Activated T-cell treated with anti-CD3 and anti-CD28 coated beads for 24 hours (primary cell): ENCODE results near the gene CABP7.
"Not testable (repeated sequence)": the region's sequence is repeated elsewhere in the genome, so short reads cannot be mapped to it uniquely, and the experiment has no call there.

Experiments used
- DNase-seq: peaks from one replicate; pipeline ENCODE4 v3.0.0-alpha.2; 2020; ENCODE audit warnings: low read depth

The CABP7 gene

DNA sequence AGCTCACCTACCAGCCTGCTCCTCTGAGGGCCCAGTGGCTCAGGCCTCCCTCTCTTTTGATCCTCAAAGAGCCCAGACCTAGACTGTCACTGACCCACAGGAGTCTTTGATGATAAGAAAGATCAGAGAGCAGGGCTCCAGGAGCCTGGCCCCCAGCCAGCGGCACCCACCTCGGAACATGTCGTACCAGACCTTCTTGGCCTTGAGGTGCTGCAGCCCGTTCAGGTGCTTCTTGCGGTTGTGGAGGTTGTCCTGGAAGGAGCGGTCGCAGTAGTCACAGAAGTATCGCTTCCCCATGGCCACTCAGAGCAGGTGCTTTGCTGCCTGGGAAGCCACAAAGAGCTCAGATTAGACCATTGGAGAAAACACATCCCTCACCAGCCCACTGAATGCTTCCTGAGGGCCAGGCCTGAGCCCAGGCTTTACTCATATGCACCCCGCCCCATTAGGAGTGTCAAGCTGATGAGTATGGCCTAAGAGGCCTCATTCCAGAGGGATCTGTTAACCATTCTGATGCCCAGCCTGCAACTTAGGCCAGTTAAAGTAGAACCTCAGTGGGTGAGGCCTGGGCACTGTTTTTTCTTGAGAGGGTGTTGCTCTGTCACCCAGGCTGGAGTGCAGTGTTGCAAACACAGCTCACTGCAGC, 28.6 kb downstream of the CABP7 start:
- no peak for DNase-seq

- no peak for DNase-seq
These were observed 30.2 kb downstream of the CABP7 start for GRCh38 chr22:29750029-29750428.

DNA sequence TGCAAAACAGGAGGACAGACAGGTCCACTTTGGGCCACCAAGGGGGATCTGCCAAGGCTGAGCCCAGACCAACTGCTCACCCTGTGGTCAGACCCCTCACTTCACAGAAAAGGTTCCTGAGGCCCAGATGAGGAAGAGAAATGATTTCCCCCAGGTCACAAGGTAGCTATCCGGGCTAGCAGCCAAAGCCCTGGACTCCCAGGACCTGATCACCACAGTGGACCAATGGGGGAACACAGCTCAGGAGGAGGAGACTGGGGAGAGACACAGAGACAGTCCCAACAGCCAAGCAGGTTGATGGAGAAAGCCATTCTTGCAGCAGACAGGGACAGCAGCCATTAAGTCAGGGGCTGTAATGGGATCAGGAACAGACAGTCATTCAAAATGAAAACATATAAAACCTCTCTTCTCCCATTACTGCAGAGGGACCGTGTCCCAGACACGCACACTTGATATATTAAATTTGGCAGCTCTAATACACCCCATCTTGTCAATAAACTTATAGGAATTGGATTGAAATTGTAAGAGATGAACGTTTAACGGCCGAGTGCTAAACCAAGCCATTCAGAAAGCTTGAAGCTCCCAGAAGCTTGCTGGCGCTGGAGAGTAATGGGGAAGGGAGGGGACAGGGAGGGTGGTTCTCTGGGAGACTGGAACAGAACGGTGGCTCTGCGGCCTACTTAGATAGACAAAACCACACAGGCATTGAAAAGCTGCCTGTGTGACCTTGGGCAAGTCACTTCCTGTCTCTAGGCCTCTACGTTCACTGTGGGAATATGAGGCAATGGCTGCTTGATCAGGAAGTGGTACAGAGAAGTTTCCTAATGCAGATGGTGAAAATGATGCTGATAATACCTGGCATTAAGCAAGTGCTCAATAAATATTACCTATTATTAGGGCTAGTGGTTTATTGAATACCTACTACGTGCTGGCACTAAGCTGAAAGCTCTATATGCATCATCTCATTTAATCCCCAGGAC, 31.0 kb downstream of the CABP7 start:
- no peak for DNase-seq

- DNase-seq, result no peak
These were observed 31.9 kb downstream of the CABP7 start for GRCh38 chr22:29751669-29752068.

DNA sequence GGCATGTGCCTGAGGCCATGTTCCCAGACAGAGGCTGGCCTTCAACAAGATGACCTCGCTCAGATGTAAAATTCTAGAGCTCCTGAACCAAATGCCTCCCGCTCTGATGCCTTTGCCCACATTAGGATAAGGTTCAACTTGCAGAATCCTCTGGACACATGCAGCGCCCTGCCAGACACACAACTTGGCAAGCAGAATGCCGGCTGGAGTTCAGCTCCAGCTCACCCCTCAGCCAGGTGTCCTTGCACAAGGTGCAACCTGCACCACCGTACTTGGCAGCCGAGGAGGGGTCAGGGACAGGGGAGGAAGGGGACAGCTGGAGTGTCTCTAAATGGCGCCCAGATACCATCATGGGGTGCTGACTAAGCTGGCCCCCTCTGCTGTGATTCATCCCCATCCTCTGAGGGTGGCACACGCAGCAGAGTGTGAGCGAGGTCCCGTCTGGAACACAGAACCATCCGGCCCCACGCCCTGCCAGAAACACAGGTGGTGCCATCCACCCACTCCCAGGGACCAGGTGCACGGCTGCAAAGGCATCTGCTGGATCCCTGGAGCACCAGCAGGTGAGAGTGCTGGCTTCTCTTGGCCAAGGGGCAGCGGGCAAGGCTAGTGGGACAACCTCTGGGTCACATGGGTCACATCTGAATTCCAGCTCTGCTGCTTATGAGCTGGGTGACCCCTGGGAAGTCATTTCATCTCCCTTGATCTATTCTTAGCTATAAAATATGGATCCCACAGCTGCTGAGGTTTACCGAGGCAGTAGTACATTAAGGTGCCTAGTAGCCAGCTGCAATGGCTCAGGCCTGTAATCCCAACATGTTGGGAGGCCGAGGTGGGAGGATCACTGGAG, 34.2 kb downstream of the CABP7 start:
- DNase-seq, result no peak

DNA sequence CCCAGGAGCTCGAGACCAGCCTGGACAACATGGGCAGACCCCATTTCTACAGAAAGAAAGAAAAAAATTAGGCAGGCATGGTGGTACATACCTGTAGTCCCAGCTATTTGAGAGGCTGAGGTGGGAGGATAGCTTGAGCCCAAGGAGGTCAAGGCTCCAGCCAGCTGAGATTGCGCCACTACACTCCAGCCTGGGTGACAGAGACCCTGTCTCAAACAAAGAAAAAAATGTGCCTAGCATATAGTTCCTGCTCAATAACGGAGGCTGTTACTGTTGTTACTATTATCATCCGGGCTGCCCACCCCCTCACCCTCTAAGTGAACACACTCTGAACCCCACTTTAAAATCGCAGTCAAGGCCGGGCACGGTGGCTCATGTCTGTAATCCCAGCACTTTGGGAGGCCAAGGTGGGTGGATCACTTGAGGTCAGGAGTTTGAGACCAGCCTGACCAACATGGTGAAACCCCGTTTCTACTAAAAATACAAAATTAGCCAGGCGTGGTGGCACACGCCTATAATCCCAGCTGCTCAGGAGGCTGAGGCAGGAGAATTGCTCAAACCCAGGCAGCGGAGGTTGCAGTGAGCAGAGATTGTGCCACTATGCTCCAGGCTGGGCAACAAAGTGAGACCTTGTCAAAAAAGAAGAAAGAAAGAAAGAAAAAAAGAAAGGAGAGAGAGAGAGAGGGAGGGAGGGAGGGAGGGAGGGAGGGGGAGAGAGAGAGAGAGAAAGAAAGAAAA, 35.0 kb downstream of the CABP7 start:
- DNase-seq, result not testable (repeated sequence)

DNA sequence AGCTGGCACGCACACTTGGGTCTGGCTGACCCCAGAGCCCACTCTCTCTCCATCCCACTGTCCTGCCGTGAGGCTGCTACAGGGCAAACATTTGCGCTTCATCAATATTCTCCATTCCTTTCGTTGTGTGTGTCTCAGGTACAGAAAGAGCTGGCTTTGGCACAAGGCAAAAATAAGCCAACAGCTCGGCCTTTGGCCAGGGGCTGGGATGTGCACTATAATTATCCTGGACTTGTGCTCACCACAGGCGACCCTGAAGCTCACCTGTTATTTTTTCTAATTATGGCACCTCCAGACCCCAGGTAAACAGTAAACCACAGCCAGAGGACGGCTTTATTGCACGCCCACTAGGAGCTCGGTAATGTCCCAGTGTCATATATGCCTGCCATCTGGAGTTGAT, 36.1 kb downstream of the CABP7 start:
- DNase-seq, result no peak

- DNase-seq, result no peak
These were observed 36.5 kb downstream of the CABP7 start for GRCh38 chr22:29756341-29756740.

GRCh38 chr22:29757096-29757495, 37.3 kb downstream of the CABP7 start:
- no peak for DNase-seq

DNA sequence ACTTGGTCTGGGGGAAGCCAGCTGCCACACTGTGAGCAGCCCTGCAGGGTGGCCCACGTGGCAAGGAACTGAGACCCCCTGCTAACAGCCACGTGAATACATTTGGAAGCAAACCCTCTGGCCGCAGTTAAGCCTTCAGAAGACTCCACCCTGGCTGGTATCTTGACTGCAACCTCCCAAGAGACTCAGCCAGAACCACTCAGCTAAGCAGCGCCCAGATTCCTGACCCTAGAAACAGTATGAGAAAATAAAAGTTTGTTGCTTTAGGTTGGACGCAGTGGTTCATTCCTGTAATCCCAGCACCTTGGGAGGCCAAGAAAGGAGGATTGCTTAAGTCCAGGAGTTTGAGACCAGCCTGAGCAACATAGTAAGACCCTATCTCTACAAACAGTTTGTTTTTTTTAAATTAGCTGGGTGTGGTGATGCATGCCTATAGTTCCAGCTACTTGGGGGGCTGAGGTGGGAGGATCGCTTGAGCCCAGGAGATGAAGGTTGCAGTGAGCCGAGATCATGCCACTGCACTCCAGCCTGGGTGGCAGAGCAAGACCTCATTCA, 38.3 kb downstream of the CABP7 start:
- DNase-seq, result no peak

DNA sequence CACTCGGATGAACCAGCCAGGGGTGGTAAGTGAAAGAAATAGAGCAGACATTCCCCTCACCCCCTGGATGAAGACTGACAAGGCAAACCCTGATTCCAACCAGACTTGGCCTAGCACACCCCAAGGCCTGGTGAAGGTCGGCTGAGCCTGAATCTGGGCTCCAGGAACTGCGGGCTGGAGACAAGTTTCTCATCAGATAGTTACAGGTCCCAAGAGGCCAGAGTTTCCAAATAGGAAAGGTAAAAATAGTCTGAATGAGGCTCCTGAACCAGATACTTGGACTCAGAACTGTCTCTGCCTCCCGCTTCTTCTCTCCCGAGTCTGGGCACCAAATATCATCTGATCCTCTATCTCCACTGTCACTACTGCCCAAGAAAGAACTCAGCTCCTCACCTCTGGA, 39.2 kb downstream of the CABP7 start:
- no peak for DNase-seq

DNA sequence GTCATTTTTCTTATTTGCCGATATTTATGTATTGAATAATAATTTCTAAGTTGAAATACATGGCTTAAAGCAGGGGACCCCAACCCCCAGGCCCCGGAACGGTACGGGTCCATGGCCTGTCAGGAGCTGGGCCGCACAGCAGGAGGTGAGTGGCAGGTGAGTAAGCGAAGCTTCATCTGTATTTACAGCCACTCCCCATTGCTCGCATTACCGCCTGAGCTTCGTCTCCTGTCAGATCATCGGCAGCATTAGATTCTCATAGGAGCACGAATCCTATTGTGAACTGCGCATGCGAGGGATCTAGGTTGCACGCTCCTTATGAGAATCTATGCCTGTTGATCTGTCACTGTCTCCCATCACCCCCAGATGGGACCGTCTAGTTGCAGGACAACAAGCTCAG, 42.5 kb downstream of the CABP7 start:
- no peak for DNase-seq

DNA sequence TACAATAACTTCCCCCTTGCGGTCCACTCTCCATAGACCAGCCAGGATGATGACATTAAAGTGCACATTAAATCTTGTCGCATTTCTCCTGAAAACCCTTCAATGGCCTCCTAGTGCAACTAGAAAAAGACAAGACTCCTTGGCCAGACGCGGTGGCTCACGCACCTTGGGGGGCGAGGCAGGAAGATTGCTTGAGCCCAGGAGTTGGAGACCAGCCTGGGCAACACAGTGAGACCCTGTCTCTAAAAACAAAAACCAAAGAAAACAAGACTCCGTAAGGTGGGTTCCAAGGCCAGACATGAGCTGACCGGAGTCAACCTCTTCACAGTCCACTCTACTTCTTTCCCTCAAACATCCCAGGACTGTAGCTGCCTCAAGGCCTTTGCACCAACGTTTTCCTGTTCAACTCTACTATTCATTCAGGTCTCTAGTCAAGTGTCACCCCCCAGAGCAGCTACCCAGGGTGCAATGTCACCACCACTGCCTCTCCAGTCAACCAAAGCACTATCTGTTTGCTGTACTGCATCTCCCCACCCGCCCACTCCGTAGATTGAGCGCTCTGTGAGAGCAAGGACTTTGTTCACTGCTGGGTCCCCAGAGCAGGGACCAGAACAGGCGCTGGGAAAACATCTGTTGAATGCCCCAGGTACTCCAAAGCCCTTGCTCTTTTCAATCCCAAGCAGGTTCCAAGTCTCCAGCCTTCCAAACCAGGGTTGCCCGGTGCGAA, 46.3 kb downstream of the CABP7 start:
- DNase-seq, result no peak

DNA sequence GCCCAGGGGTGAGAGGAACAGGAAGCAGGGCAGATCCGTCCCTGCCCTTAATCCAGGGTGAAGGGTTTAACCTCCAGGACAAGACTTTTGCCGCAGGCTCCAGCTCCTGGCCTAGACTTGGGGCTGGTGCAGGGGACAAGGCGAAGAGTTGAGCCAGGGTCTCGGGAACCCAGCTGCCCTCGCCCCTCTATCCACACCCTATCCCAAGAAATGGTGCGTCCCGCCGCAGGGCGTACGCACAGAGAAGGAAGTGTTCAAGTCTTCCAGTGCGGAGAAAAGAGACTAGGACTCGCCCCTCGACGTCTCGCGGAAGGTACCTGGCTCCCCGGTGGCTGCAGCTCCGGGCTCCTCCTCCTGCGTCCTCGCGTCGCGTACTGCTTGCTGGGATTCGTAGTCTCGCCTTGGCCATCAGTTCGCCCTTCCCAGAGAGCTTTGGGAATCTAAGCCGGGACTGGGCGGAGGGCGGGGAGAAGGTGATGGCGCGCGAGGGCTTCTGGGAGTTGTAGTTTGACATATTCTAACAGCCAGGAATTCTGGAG, 46.9 kb downstream of the CABP7 start, which contains the start of gene ZMAT5:
Gene ZMAT5 (minus strand): TSS at position 376 of the 539 bp plus-strand sequence. CDS start 18,463 bp downstream, outside the sequence.
- peak; percentile 89 for DNase-seq

DNA sequence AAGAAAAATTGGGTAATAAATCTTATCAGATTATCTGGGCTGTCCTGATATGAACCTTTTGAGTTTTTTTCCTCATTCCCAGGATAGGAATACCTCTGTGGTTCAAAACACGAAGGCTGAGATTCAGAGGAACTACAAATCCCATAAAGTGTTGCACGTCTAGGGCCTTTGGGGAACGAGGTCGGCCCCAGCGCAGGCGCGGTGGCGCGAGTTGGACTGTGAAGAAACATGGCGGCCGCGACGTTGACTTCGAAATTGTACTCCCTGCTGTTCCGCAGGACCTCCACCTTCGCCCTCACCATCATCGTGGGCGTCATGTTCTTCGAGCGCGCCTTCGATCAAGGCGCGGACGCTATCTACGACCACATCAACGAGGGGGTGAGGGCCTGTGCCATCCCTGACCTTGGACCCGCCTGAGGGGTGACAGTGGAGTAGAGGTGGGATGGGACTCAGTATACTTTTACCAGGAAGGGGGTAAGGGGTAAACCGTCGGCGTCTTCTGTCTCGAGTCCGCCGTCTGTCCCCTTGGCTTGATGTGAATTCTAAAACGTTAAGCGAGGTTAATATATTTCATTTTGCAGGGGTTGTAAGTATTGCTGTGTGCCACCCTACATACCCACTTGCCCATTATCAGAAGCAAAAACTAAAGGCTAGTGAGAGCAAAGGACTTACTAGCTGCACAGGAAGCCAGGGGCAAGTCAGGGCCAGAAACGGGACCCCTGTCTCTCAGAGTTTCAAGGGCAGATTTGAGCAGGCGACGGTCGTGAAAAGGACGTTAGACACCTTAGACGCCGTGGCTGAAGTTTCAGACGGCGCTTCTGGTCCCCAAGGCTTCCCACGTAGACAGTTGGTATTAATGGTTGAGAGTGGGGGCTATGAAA, 47.6 kb downstream of the CABP7 start, which contains the start of gene UQCR10:
Gene UQCR10 (plus strand): TSS at position 199 of the 881 bp plus-strand sequence. CDS start 30 bp downstream, at position 229.
- peak; percentile 87 for DNase-seq

DNA sequence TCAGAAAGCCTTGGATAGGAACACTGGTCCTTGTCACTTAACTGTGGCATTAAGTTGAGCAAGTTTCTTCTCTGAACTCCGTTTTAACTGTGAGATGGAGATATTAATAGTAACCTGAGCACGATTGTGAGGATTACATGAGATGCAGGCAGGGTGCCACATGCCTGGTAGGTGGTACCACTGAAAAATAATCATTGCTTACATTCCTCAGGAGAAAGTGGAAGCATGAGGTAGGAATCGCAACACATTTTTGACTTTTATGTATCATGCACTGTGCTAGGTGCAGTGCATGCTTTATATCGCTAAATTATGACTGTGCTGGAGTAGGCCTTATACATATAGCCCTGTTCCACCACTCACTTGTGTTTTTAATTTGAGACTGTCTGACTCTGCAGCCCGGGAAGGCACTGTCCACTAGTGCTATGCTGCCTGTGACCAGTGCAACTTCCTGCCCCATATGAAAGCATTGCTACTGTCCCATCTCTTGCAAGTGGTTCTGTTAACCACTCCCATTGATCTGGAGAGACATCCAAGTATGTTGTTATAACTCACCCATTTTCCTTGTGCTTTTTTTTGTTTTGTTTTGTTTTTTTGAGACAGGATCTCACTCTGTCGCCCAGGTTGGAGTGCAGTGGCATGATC, 48.4 kb downstream of the CABP7 start:
- DNase-seq, result no peak

GRCh38 chr22:29769723-29770321, 50.0 kb downstream of the CABP7 start:
- no peak for DNase-seq

GRCh38 chr22:29772170-29772641, 52.4 kb downstream of the CABP7 start:
- no peak for DNase-seq
